Umbilical cord (tissue), 2 donors: ENCODE results near the gene ZIM2. TPM values are rescaled to one million over a fixed set of nuclear protein-coding genes. Genes with fewer than 3 reads are reported as not detected.
A peak's percentile ranks its signal among the peaks of the same experiment; 100 is the strongest.

Source experiments
- DNase-seq: peaks from one replicate; pipeline ENCODE4 v3.0.0-alpha.2; 2015; ENCODE audit warnings: low spot score
- total RNA-seq: library from RNA; depleted of rRNA; stranded (reverse); fragments of >200 nt; gene quantifications from one replicate; pipeline ENCODE4 v1.2.3, GENCODE V29; 2014; ENCODE audit warnings: low replicate concordance; ENCODE audit not compliant: insufficient read depth

The ZIM2 gene
- total RNA-seq, 1 donor from 2014 or later: 24.1 TPM

DNA sequence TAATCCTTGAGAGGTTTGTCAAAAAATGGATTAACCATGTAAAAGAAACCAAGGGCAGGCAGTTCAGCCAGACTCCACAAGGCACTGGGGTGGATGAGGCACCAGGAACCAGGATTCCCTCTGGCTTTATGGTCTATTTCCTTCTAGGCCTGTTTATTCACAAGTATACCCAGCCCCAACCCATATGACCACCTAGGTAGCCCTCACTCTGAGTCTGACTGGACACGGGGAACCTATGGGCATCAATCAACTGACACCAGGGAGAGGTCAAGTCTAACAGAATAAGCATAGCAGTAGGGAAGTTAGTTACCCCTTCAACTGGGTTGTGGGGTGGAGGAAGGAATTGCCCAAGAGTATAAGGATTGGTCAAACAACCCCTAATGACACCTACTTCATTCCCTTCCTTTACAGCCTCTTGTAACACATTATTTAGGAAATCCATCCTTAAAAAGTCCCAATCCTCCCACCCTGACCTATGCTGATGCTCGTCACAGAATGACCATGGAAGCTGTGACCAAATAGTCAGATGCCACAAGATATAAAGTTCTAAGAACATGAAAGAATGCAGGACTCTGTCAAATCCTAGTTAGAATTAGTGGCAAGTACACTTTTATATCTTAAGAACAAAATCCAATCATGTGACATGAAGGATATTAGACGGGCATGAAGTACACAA is 31.7 kb downstream of the ZIM2 start:
- no peak for DNase-seq

DNA sequence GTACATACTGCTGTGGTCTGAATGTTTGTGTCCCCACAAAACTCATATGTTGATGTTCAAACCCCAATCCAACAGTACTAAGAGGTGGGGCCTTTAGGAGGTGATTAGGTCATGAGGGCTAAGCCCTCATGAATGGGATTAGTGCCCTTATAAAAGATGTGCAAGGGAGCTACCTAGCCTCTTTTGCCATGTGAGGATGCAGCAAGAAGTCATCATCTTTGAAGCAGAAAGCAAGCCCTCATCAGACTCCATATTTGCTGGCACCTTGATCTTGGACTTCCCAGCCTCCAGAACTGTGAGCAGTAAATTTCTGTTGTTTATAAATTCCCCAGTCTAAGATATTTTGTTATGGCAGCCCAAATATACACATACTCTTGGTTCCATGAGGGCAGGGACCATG is 33.9 kb downstream of the ZIM2 start:
- DNase-seq: no peak

DNA sequence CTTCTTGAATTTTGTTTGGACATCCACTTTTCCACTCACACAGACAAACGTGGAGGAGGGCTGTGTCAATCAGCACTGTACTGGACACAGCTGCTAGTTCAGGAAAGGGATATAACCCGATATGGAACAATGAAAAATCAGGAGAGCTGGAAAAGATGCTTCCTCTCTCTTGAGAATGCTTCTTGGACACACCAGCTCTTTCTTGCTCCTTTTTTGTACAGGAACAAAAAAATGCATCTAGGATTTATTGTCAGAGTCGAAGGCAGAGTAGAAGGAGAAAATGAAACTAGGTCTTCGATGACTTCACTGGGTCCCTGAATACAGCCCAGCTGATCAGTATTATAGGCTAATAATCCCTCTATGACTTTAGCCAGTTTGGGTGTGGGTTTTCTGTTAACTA is 62.2 kb downstream of the ZIM2 start:
- DNase-seq: no peak

DNA sequence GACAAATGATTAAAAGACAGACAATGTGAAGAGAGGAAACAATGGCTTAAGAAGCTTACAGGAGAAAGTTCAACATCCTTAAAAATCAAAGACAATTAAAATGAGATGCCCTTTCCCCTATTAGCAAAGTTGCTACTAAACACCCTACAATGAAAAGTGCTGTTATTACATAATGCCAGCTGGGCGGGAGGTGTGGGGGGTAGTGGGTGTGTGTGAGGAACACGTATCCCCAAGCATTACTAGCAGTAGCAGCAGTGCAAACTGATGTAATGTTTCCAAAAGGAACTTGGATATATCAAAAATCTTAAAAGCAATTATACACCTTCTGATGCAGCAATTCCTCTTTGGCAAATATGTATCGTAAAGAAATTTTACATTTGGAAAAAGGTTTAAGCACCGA is 70.9 kb downstream of the ZIM2 start:
- no peak for DNase-seq

DNA sequence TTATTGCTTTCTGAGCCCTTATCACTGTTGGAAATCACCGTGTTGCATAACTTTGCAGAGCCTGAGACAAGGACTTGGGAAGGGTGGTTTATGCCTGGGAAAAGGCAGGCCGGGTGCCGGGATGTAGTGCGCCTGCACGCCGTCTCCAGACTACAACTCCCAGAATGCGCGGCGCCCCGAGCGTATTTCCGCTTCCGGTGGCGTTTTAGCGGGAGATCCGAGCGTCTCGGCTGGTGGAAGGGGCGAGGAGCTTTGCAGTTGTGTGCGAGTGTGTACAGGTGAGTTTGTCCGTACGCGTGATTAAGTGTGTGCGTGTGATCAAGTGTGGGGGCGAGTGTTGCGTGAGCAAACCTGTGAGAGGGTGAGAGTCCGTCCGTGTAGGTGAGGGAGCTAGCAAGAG is 75.4 kb downstream of the ZIM2 start:
- peak; percentile 79 for DNase-seq

DNA sequence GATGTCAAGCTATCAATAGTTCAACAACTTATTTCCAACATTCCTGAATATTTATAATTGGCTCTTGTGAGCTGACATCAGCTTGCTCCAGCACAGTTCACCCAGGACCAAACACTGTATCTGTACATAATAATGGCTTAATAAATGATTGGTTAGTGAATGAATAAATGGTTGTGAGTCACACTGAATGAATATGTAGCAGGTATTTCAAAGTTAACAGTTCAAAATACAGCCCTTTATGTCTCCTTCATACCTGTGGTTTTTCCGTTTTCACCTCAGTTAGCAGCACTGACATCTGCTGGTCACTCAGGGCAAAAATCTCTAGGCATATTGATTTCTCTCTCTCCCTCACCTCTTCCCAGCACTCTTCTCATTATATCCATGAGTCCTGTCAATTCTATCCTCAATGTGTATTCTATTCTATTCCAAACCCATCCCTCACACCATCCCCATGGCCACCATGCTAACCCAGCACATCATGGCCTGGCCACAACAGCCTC is 76.3 kb downstream of the ZIM2 start:
- no peak for DNase-seq

DNA sequence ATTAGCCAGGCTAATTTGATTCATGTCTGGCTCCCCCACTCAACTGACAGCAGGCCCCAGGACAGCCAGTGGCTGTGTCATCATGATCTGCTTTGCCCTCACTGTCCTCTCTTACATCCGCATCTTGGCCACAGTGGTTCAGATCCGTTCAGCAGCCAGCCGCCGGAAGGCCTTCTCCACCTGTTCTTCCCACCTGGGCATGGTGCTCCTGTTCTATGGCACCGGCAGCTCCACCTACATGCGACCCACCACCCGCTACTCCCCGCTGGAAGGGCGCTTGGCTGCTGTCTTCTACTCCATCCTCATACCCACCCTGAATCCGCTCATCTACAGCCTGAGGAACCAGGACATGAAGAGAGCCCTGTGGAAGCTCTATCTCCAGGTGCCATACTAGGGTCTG is 79.7 kb downstream of the ZIM2 start:
- no peak for DNase-seq

DNA sequence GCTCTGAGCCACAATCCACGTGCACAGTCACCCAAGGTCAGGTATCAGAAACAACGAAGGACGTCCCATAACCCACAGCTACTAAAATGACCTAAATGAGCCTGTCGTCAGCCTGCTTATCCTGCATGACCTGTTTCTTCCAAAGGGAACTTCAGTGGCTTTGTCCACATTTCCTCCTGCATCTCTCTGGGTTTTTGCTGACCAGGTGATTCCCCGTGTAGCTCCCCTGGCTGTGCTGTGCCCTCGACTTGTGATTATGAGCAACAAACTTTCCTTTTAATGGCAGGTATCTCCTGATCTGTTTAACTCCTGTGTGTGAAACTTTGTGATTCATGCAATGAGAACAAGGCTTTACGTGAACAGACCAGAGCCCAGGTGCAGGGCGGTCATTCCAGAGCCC is 81.0 kb downstream of the ZIM2 start:
- DNase-seq: no peak

DNA sequence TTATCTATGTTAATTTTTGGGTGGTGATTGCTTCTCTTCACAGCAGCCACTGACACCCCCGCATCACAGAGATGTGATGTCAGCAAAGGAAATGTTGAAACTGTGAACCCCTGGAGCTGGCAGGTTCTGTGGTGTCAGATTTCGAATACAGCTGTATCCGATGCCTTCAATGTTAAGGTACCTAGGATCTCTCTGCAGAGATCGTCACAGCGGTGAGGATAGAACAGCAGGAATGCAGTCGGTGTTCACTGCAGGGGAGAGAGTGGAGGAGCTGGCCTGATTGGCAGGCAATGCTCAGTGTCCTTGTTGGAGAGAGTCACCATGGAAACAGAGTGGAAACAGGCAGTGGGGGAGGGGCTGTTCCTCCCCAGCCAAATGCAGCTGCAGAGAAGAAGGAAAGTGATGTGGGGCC is 89.4 kb downstream of the ZIM2 start:
- DNase-seq: peak; percentile 66

DNA sequence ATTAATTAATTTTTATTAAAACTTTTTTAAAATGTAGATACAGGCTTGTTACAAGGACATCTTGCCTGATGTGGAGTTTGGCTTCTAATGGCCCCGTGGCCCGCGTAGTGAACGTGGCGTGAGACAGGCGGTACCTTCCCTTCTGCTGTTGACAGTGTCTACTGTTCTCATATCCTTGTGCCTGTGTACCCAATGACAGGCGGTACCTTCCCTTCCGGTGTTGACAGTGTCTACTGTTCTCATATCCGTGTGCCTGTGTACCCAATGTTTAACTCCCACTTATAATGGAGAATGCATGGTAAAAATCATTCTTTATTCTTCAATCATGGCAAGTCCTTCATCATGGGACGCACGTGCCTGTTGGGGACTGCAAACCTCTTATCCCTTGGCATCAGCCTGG is 89.9 kb downstream of the ZIM2 start:
- DNase-seq: no peak

DNA sequence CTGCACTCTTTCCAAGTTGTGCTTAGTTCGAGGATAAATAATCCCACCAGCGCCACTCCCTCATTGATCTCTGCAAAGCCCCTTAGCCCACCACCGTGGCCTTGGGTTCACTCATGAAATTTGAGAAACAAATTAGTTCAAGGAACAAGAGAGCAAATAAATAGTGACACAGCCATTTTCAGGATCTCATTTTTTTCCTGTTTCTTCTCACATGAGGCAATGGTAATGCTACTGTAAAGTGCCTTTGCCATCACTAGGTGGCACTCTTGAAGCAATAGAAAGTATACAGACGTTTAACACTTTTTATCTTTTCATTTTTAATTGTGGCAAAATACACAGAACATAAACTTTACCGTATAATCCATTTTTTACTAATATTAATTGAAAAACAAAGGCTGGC is 92.1 kb downstream of the ZIM2 start:
- peak; percentile 78 for DNase-seq

DNA sequence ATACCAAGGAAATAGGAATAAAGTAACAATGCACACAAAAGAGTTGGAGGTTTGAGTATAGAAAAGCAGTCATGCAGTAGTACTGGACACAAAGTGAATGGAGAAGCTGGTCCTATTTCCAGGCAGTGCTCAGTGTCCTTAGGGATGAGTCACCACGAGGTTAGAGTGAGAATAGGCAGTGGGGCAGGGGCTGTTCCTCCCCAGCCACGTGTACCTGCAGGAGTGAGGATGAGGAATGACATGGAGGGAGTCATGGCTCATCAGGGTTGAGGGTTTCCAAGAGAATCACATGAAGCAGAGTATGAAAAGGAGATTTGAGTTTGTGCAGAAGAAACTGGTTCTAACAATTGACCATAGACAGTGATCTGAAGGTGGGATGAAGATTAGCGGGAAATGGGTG is 94.2 kb downstream of the ZIM2 start:
- no peak for DNase-seq

DNA sequence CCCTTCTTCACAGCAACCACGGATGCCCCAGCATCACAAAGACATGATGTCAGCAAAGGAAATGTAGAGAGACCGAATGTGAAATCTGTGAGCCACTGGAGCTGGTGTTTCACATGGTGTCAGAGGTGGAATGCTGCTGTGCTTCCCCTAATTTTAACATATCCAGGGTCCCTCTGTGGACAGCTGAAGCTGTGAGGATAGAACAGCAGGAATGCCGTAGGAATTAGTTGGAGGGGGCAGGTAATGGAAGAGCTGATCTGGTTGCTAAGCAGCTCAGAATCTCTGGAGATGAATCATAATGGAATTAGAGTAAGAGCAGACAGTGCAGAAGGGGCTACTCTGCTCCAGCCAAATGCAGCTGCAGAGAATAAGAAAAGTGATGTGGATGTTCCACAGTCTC is 100.0 kb downstream of the ZIM2 start:
- peak; percentile 83 for DNase-seq

DNA sequence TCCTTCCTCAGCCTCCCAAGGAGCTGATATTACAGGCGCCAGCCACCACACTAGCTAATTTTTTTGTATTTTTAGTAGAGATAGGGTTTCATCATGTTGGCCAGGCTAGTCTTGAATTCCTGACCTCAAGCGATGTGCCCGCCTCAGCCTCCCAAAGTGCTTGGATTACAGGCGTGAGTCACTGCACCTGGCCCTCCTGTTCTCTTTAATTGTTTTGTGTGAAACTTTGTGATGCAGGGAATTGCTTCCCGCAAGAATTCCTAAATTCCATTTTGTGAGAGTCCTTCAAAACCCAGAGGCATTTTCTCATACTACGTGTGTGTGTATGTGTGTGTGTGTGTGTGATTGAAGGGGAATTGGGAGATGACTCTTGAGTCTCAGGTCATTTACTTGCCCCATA is 104.0 kb downstream of the ZIM2 start:
- no peak for DNase-seq

DNA sequence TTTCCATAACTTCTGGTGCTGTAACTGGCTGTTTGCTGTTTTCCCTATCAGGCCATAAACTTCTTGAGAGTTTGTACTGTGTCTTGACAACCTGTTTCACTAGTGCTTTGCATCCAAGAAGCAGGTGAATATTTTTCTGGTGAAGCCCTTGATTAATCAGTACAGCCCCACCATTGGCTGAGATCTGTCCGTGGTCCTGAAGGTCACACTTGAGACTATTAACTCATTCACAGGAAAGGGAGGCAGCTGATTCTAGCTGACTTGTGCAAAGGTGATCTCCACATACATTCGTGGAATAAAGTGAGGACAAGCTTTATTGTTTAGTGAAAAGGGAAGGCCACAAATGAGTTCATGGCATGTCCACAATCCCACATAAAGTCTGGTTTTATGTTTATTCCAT is 107.5 kb downstream of the ZIM2 start:
- peak; percentile 23 for DNase-seq

DNA sequence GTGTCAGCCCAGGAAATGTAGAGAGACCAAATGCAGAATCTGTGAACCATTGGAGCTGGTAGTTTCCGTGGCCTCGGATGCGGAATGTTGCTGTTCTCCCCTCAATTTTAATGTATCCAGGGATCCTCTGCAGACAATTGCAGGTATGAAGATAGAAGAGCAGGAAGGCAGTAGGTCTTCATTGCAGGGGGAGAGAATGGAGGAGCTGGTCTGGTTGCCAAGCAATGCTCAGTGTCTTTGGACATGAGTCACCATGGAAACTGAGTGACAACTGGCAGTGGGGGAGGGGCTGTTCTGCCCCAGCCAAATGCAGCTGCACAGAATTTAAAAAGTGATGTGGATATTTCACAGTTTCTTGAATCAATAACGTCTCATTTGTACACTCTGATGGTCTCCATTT is 112.8 kb downstream of the ZIM2 start:
- DNase-seq: no peak

DNA sequence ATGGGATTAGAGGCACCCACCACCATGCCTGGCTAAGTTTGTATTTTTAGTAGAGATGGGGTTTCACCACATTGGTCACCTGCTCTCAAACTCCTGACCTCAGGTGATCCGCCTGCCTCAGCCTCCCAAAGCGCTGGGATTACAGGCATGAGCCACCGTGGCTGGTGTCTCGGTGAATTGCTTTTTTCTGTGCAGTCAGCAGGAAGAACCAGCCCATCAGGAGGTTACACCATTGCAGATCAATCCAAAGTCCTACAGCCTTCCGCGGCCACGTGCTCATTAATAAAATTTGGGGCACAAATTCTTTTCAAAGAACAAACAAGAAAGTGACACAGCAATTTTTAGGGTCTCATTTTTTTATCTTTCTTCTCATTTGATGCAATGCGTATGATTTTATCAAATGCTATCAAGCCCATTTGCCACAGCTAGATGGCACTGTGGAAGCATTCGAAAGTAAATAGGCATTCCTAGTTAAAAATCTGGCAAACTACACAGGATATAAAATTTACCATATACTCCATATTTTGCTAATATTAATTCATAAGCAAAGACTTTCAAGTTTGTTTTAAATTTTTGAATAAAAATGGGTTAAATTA is 114.6 kb downstream of the ZIM2 start:
- peak; percentile 63 for DNase-seq

Other genes starting within 250 kb of the ZIM2 start
- 5.8 TPM for gene ZNF71, start 245.4 kb downstream of the ZIM2 start, total RNA-seq
- gene SMIM17, start 197.6 kb downstream of the ZIM2 start, total RNA-seq: 3.4 TPM
- gene ZNF835, start 169.0 kb downstream of the ZIM2 start, total RNA-seq: 1.2 TPM
- 181 TPM for gene PEG3, start within 50 bp of the ZIM2 start, total RNA-seq